GM19238 (cell line): ENCODE data around the gene DYNC1LI1.

ENCODE experiments used
- DNase-seq: peaks from one replicate; pipeline ENCODE4 v3.0.0; 2011; ENCODE audit warnings: low spot score; ENCODE audit not compliant: insufficient read length

The DYNC1LI1 gene

GRCh38 chr3:32493437-32494414 is 76.9 kb downstream of the DYNC1LI1 start:
- peak; percentile 36 for DNase-seq

- no peak for DNase-seq
These were observed 77.8 kb downstream of the DYNC1LI1 start for GRCh38 chr3:32492684-32493436.

- no peak for DNase-seq
These were observed 82.1 kb downstream of the DYNC1LI1 start for GRCh38 chr3:32488474-32489008.

GRCh38 chr3:32487781-32488473 is 82.7 kb downstream of the DYNC1LI1 start:
- no peak for DNase-seq

GRCh38 chr3:32484436-32484835 is 86.2 kb downstream of the DYNC1LI1 start:
- no peak for DNase-seq

- DNase-seq = no peak
These were observed 86.9 kb downstream of the DYNC1LI1 start for GRCh38 chr3:32483772-32484171.

GRCh38 chr3:32482693-32483092 is 88.0 kb downstream of the DYNC1LI1 start:
- no peak for DNase-seq

GRCh38 chr3:32481791-32482631 is 88.6 kb downstream of the DYNC1LI1 start:
- no peak for DNase-seq

GRCh38 chr3:32480604-32481003 is 90.1 kb downstream of the DYNC1LI1 start:
- DNase-seq = no peak
